Nephron (organoid): ENCODE results near the gene CDH23.

Experiments used
- H3K27ac Mint-ChIP-seq, 3 experiments: 2 replicates each; pipeline ENCODE4 v1.8.0; 2020; ENCODE audit warnings: mixed read lengths in 3 of 3, mild to moderate bottlenecking in 2 of 3, moderate library complexity in 1 of 3
- H3K27me3 Mint-ChIP-seq: 2 replicates; pipeline ENCODE4 v1.8.0; 2021; ENCODE audit warnings: low read depth, mild to moderate bottlenecking, moderate library complexity, mixed read lengths
- H3K36me3 Mint-ChIP-seq: 2 replicates; pipeline ENCODE4 v1.8.0; 2020; ENCODE audit warnings: low read depth, mixed read lengths
- H3K4me1 Mint-ChIP-seq: 2 replicates; pipeline ENCODE4 v1.8.0; 2020; ENCODE audit warnings: mixed read lengths
- H3K4me3 Mint-ChIP-seq, 3 experiments: 2 replicates each; pipeline ENCODE4 v1.8.0; 2020; ENCODE audit warnings: mild to moderate bottlenecking in 3 of 3, mixed read lengths in 3 of 3, moderate library complexity in 2 of 3
- H3K9me3 Mint-ChIP-seq: 2 replicates; pipeline ENCODE4 v1.8.0; 2020; ENCODE audit warnings: mixed read lengths
- TF ChIP-seq, protein P1 (sequence below), 3 experiments: fragments of 200-600 bp; sonication (generic); IDR thresholded peaks; one replicate each; pipeline ENCODE4 v1.5.0; 2021; ENCODE audit warnings: antibody characterized with exemption in 3 of 3; ENCODE audit not compliant: unreplicated experiment in 3 of 3

The CDH23 gene

DNA sequence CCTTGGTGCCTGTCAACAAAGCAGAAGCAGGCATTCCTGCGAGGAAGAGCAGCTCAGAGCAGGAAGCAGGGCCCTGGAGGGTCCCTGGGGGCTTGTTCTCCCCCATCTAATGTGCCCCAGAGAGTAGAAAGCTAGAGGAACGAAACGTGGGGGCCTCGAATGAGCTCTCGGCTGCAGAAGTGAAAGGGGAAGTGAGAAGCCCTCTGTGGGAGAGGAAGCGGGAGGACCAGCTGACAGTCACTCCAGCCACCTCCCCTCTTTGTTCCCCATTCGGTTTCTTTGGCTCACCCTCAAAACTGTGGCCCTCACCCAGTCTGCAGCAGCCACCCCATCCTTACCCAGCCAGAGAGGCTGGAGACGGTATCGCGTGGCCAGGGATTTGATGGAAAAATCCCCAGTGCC, 297.8 kb downstream of the CDH23 start:
- Mint-ChIP-seq H3K9me3 (no peaks in the 10 kb centered on the region), H3K4me3 (no peak overlapping the region), H3K4me1 (no peaks in the 10 kb centered on the region), H3K27me3 (peaks cover 17% of the 10 kb centered on the region), H3K36me3 (no peaks in the 10 kb centered on the region), H3K27ac (no peak overlapping the region)
- TF ChIP-seq, protein P1, sequence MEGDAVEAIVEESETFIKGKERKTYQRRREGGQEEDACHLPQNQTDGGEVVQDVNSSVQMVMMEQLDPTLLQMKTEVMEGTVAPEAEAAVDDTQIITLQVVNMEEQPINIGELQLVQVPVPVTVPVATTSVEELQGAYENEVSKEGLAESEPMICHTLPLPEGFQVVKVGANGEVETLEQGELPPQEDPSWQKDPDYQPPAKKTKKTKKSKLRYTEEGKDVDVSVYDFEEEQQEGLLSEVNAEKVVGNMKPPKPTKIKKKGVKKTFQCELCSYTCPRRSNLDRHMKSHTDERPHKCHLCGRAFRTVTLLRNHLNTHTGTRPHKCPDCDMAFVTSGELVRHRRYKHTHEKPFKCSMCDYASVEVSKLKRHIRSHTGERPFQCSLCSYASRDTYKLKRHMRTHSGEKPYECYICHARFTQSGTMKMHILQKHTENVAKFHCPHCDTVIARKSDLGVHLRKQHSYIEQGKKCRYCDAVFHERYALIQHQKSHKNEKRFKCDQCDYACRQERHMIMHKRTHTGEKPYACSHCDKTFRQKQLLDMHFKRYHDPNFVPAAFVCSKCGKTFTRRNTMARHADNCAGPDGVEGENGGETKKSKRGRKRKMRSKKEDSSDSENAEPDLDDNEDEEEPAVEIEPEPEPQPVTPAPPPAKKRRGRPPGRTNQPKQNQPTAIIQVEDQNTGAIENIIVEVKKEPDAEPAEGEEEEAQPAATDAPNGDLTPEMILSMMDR (IDR thresholded peaks at IDR 0.05; ENCODE audit: unreplicated experiment in 3 of 3) = no peak

GRCh38 chr10:71695502-71696476, 299.1 kb downstream of the CDH23 start:
- no peak overlapping the region for H3K4me3 Mint-ChIP-seq
- H3K36me3 Mint-ChIP-seq = no peaks in the 10 kb centered on the region

GRCh38 chr10:71696628-71697326, 300.1 kb downstream of the CDH23 start:
- TF ChIP-seq, protein P1 (IDR thresholded peaks at IDR 0.05; ENCODE audit: unreplicated experiment in 3 of 3) = peak; percentile 70 to 77 (median 75)
- Mint-ChIP-seq H3K36me3 (no peaks in the 10 kb centered on the region), H3K27ac (no peak overlapping the region), H3K4me3 (no peak overlapping the region), H3K4me1 (no peaks in the 10 kb centered on the region), H3K27me3 (peaks cover 16% of the 10 kb centered on the region), H3K9me3 (no peaks in the 10 kb centered on the region)

More at GRCh38 chr10:71695502-71696476, 299.1 kb downstream of the CDH23 start:
- H3K9me3 Mint-ChIP-seq = no peaks in the 10 kb centered on the region
- H3K27ac Mint-ChIP-seq = no peak overlapping the region
- H3K4me1 Mint-ChIP-seq = no peaks in the 10 kb centered on the region
- TF ChIP-seq, protein P1 (IDR thresholded peaks at IDR 0.05; ENCODE audit: unreplicated experiment in 3 of 3) = no peak
- peaks cover 16% of the 10 kb centered on the region for H3K27me3 Mint-ChIP-seq

DNA sequence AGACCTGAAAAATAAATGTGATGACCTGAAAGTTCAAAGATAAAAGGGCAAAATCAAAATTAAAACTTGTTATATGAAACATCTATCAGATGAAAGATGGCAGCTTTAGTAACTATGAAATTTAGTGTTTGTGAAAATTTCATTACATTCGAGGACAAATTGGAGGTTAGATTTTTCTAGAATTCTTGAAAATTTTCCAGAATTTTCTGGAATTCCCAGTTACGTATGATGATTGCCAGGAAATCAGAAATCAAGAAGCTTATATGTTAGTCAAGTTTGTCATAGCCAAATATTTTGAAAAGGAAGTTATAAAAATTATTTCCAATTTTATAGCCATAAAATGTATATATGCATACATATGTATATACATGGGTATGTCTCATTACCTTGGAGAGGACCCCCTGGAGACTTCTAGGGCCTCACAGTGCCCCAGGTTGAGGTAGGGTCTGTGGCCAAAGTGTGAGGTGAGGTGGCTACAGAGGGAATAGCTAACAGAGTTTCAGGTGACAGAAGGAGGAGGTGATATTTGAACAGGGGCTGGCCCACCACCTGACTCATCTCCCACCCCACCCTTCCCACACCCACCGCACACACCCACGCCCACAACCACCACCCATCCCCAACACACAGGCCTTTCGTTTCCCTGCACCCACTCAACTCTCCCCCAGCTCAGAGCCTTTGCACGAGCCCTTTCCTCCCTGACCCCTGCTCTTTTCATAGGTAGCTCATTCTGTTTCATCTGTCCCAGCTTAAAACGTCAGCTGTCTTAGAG, 301.4 kb downstream of the CDH23 start:
- no peak overlapping the region for H3K27ac Mint-ChIP-seq
- peaks cover 16% of the 10 kb centered on the region for H3K27me3 Mint-ChIP-seq
- TF ChIP-seq, protein P1 (IDR thresholded peaks at IDR 0.05; ENCODE audit: unreplicated experiment in 3 of 3) = no peak
- H3K9me3 Mint-ChIP-seq = no peaks in the 10 kb centered on the region
- H3K4me1 Mint-ChIP-seq = no peaks in the 10 kb centered on the region
- no peaks in the 10 kb centered on the region for H3K36me3 Mint-ChIP-seq
- no peak overlapping the region for H3K4me3 Mint-ChIP-seq

DNA sequence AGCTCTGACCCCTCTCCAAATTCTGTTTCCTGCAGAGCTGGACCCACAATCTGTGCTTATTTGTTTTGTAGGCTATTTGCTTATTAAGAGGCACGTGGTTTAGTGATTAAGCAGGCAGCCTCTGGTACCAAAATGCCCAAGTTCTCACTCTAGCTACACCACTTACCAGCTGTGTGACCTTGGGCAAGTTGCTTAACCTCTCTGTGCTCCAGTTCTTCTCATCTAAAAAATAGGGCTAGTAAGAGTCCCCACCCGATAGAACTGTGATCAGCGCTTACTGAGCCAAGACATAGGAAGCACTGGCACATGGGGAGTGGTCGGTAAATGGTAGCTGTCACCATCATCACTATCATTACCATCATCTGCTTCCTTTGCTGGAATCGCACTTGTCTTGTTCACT, 302.0 kb downstream of the CDH23 start:
- no peak overlapping the region for H3K27ac Mint-ChIP-seq
- H3K4me3 Mint-ChIP-seq = no peak overlapping the region
- no peaks in the 10 kb centered on the region for H3K36me3 Mint-ChIP-seq
- peaks cover 14% of the 10 kb centered on the region for H3K27me3 Mint-ChIP-seq
- no peaks in the 10 kb centered on the region for H3K4me1 Mint-ChIP-seq
- H3K9me3 Mint-ChIP-seq = no peaks in the 10 kb centered on the region
- TF ChIP-seq, protein P1 (IDR thresholded peaks at IDR 0.05; ENCODE audit: unreplicated experiment in 3 of 3) = no peak
